ENCODE measurements around the gene SLCO3A1.

Gene SLCO3A1

DNA sequence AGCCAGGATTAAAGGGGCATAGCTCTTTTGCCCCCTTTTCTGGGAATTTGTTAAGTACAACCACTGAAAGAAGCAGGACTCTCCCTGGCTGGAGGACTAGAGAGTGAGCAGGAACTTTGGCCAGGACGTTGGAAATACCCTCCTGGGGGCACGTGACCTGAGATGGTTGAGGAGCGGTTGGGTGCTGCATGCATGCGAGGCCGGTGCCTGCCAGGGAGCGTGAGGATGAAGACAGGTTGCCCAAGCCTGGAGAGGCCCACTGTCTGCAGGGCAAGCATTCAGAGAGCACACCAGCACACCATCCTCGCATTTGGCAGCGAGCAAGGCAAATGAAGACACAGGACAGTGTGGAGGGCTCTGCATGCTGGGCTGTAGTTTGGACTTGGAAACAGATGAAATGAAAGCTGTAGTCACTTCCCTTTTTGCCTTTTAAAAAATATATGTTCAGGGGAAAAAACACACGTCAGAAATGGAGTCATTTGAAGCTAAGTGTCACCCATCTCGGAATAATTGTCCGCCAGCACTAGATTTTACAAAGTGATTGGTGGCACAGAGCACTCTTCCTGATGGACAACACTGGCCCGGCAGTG lies 217.6 kb downstream of the SLCO3A1 start:
- DNase-seq (ENCODE audit: low read depth) = no peak

DNA sequence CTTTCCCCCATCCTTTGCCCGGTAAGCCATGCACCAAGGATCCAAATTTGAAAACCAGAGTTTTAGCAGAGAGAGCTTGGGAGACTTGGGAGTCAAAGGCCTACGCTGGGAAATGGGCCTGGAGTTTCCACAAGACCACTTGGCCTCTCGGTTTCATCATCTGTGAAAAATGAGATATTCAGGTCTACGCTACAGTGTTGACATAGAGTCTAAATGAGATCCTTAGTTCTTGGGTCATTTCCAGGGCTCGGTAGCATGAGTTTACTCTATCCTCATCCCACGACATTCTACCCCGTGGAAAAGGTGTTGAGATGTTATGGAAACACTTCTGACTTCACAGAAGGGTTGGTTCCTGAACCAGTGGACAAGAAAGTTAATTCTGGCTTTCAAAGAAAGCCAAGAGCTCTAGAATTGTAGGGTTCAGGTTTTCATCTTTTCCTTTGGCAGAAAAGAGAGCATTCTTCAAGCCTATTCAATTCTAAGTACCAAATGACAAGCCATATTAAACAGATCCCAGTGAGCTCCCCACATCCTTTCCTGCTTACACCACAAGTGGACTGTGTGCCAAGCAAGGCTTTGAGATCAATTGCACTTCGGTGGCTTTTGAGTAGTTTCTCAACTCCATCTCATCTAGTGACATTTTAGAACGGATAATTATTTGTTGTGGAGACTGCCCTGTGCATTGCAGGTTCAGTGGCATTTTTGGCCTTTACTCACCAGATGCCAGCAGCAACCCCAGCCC lies 219.7 kb downstream of the SLCO3A1 start:
- DNase-seq (ENCODE audit: low read depth) = no peak

DNA sequence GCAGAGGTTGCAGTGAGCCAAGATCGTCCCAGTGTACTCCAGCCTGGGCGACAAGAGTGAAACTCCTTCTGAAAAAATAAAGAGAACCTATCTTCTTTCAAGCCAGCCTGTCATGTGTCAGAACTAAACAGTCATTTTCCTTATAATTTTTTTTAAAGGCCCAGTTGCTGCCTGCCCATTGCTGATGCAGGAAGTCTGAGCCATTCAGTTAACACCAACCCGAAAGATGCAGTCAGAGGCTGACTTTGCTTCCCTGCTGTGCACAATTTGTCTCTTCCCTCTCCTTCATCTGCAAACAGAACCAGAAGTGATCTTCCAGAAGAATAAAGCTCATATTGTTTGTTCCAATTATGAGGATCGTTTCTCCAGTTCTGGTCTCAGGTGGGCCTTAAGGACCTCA lies 220.6 kb downstream of the SLCO3A1 start:
- no peak for DNase-seq (ENCODE audit: low read depth)

DNA sequence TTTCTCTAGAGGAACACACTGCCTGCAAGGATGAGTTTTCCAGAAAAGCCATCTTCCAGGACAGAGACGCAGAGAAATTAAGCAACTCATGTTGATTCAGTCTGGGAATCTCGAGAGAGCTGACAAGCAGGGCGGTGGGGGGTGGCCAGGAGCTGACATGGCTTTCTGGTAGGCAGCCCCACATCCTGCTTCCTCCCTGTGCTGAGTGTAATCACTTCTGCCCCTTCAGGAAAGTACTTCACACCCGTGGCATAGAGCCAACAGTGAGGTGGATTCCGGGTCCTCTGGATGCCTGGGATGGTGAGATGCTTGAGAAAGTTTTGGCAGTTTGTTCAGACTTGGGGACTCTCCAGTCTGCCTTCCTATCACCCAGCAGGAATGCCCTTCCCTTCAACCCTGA lies 221.1 kb downstream of the SLCO3A1 start:
- DNase-seq (ENCODE audit: low read depth) = no peak

DNA sequence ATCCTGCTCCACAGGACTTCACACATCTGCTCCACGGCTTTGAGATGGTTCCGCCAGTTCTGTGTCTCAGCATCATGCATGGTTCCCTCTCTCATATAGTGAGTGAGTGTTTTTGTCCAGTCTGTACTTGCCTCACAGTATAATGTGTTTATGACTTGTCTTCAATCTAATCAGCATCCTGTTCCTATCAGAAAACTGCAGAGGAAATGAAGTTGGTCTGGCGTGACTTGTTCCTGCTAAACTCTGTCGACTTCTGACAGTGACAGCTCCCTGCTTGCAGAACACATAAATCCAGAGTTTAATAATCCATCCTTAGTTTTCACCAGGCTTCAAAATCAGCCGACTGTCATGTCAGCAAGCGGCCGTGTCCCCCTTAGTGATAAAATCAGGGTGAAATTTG lies 222.3 kb downstream of the SLCO3A1 start:
- DNase-seq (ENCODE audit: low read depth) = no peak

DNA sequence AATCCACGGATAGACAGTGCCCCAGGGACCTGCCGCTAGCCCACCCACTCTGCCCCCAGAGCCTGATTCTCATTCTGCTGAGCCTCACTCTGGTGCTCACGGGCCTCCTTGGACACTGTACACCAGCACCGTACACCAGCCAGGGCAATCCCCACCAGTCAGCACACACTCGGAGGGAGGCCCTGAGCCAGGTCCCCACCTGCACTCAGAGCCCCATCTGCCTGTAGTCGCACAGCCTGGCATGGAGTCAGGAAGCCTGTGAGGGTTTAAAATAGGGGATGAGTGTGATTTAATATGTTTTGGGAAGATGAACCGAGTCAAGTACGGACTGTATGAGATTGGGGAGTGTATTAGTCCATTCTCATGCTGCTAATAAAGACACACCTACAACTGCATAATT lies 223.0 kb downstream of the SLCO3A1 start:
- no peak for DNase-seq (ENCODE audit: low read depth)

DNA sequence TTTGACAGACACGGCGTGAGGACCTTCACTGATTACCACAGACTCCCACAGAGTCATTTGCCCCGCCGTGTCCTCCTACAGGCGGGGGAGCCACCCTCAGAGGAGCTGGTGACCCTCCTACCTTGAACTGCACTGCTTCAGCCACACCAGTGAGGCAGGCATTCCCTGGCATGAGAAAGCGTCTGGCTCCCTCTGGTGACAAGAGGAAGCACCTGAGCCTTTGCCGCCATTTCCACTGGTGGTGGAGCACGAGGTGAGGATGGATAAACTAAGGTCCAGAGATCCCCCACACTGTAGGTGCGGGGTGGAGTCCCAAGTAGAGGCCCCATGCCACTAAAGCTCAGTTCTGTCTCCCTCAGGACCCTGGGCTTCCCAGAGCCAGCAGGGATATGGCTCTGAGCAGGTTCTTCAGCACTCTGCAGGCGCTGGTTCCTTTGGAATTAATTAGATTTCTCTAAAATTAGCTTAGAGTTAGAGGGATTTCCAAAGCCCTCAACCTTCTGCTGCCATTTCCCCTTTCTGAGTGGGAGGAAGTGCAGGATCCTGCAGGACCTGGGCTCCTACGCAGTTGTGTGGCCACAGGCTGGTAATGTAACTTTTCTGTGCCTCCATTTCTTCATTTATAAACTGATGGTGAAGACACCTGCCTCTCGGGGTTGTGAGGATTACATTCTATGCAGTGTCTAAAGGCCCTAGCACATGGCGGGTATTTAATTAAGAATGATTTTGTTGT lies 224.0 kb downstream of the SLCO3A1 start:
- DNase-seq (ENCODE audit: low read depth) = peak; percentile 26

DNA sequence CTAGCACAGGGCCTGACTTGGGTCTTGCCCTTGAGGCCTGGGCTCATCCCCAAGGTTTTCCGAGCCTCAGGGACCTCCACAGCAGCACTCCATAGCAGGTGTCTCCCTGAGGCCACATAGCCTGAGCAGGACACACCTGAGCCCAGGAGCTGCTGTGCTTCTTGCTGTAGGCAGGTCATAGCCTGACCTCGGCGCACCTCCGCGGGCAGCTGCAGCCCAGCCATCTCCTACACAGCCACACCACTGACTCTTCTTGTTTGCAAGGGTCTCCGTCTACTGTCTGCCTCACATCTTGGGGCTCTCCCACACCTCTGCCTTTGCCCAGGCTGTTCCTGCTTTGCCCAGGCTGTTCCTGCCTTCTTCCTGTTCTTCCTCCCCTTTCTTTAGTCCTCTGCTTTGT lies 224.8 kb downstream of the SLCO3A1 start:
- no peak for DNase-seq (ENCODE audit: low read depth)

DNA sequence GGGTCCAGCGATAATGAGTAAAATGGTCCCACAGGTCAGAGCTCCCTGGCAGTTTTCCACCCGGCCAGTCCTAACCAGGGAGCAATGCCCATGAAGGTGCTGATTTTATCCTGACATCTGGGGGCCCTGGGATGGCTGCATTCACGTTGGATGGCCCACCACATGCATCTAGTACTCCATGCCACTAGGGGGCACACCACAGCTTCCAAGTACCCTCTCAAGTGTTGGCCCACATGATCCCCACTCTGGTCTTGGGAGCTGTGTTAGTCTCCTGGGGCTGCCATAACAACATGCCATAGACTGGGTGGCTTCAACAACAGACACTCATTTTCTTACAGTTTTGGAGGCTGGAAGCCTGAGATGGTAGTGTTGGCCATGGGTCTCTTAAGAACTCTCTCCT lies 225.5 kb downstream of the SLCO3A1 start:
- DNase-seq (ENCODE audit: low read depth) = no peak

DNA sequence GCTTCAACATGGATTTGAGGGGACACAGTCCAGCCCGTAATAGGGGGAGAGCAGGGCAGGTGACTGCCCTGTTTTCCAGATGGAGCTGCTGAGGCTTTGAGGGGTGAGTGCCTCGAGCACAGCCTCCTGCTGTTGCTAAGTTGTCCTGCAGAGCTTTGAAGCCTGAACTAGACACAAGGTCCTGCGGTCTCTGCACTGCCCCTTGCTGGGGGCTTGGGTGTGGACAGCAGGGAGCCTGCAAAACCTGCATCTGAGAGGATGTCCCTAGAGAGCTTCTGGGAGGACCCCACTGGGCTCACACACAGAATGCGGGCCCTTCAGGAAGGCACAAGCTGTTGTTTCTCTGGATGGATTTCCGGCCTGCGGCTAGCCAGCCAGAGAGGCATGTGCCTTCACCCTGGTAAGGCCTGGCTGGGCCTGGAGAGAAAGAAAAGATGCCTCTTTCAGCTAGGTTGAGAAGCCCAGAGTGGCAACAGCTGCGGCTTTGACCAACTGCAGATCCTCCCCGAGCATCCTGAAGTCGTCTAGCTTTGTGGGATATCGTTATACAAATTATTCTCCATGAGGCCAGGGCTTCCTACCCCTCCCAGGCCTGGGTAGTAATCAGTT lies 226.2 kb downstream of the SLCO3A1 start:
- DNase-seq (ENCODE audit: low read depth) = no peak

DNA sequence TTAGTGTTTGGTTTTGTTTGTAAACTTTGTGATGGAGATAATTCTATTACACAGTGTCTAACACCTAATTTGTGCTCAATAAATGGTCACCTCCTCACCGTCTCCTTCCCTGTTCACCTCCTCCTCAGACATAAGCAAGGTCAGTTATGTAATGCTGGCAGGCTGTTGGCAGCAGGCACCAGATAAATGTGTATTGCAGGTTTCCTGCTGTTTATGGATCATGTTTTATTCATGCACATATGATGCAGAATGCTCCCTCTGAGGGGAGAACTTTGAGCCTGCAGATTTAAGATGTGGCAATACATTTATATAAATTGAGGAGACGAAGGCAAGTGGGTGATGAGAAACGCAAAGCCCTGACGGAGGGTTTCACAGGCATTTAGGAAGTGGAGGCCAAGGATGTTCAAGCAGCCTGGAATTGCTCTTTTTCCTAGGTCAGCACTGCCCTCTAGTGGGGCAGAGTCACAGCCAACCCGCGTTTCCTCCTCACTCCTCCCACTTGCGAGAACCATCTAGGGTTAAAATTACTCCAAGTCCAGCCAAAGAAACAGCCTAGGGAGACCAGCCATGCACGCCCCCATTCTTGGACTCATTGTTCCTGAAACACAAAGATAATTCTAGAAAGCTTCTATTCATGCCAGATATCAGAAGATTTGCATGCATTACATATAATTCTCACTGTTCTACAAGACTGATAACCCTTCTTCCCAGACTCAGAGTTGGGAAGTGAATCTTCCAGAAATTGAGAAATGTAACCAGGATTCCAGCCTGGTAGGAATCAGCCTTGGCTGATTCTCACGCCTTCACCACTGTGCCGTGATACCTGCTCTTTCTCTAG lies 228.7 kb downstream of the SLCO3A1 start:
- peak; percentile 31 for DNase-seq (ENCODE audit: low read depth)

DNA sequence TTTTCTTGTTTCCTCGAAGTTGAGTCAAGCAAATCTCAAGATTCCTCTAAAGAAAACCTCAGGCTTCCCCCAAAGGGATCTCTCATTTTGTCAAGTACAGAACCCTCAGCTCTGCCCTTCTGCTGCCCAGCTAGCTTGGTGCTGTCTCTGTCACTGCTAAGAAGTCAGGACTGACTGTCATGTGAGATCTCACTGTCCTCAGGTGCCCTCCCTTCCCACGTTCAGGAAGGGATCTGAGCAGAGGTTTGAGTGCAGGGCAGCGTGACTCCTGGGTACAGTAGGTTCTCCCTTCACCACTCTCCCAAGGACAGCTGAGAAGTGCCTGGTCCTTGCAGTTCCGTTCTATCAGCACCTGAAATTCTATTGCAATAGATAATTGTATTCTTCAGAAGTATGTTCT lies 229.7 kb downstream of the SLCO3A1 start:
- DNase-seq (ENCODE audit: low read depth) = no peak

DNA sequence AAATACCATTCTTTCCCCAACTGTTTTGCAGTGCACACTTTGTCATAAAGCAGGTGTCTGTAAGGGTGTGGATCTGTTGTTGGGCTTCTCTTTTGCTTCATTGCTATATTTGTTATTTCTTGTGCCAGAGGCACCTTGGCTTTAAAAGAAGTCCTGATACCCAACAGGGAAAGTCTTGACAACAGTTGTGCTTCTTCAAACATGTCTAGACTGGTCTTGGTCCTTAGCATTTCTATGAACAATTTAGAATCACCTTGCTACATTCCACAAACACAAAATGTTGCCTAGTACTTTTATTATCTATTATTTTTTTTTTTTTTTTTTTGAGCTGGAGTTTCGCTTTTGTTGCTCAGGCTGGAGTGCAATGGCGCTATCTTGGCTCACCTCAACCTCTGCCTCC lies 233.7 kb downstream of the SLCO3A1 start:
- no peak for DNase-seq (ENCODE audit: low read depth)

DNA sequence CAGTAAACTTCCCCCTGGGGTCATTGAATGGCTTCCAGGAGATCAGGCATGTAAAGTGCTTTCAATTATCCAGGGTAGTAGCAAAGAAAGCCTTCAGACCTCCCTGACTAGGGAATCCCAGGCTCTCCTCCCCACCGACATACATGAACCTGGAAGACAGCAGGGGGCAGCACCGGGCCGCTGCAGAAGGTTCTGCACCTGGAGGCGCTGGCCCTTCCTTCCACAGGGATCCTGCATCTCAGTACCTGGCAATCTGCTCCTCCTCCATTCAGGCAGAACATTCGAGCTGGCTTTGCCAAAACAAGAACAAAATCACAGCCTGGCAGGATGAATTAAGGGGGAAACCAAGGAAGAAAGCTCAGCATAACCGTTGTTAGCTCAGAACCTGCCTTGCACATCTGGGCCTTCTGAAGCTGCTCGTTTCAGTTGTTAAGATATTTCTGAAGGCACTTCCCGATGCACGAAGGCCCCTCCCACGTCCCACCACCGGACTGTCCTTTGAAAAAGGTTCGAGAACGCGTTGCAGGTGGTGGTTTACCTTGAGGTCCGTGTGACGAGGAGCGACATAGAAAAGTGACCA lies 237.7 kb downstream of the SLCO3A1 start:
- peak; percentile 4 for DNase-seq (ENCODE audit: low read depth)

DNA sequence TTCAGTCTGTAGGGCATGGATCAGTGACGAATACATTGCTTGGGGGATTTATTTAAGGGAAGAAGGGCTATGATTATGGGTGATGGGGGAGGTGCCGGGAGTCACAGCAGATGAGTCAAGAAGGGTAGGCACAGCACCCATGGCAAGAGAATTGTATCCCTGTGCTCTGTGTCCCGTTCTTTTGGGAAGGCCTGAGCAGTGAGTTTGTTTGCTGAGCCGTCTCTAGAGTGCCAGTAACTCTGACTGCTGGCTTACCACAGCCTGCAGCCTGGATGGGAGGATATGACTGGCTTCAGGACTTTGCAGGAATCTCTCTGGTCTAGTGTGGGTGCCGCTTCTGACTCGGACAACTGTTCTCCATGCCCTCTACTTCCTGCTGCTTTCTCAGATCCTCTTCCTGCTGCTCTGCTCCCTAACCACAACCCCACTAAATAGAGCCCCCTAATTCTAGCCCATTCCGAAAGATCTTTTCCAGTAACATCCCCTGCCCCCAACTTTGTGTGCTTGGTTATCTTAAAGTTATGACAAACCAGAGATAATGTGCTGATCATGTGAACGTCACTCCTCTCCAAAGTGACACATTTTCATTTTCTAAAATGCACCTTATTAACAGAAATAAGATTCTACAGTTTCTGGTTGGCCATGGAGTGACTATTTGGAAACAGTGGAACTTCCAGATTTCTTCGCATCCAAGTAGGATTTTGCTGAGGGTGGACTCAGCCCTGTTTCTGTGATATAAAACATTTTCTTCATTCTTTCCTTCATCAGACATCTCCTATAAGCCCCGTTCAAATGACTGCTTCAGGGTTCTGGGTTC lies 239.0 kb downstream of the SLCO3A1 start:
- no peak for DNase-seq (ENCODE audit: low read depth)

DNA sequence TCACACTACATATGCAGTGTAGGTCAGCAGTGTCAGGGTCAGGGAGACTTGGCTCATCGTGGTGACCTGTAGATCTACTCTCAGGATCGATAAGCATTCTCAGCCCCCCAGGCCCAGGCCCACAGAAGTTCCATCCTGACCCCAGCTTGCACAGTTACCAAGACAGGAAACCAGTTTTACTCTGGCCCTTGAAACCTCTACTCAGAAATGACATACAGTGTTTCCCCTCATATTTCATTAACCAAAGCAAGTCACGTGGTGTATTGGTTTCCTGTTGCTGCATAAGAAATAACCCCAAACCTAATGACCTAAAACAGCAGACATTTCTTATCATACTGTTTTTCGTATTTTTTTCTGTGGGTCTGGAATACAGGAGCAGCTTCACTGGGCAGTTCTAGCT lies 242.2 kb downstream of the SLCO3A1 start:
- no peak for DNase-seq (ENCODE audit: low read depth)

DNA sequence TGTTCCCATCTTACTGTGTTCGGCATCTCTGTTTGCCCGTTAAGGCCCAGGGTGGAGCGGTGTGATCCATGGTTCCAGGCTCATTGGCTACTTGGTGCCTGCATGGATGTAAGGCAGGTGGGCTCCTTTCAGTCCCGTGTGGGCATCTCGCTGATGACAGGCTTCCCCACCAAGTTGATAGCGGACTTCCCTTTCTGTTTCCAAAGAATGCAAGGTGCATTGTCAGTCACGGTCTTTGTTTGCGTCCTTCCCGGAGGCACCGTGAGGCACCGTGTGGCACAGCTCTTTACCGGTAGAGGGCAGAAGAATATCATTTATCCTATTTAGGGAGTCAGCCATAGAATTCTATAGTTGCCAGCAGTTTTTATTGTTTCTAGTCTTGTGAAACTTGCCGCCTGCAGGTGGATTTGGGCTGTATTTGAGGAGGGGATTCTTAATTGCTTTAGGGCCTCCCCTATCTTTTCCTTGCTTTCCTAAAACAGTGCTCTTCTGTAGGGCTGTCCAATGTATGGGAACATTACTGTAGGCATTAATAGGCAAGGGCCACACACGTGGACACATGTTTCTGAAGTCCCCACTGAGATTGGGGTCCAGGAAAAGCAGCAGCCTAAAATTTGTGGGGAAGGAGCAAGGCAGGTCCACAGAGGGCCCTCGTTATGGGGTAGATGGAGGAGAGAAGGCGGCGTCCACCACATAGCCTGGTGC lies 244.1 kb downstream of the SLCO3A1 start:
- DNase-seq (ENCODE audit: low read depth) = no peak

DNA sequence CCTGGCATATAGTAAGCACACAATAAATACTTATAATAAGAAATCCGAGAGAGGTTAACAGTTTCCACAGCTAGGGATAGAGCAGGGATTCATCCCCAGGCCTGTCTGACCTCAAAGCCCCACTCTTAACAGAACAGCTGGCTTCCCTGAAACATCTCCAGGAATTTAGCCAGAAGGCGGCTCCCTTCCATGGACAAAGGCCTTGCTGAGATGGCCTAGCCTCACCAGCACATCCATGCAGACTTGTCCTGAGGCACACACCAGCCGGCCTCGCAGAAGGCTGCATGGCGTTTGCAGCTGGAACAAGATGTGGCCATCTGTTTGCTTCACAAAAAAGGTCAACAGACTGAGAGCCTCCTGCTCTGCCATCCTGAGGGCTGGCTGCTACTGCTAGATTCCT lies 245.4 kb downstream of the SLCO3A1 start:
- no peak for DNase-seq (ENCODE audit: low read depth)

DNA sequence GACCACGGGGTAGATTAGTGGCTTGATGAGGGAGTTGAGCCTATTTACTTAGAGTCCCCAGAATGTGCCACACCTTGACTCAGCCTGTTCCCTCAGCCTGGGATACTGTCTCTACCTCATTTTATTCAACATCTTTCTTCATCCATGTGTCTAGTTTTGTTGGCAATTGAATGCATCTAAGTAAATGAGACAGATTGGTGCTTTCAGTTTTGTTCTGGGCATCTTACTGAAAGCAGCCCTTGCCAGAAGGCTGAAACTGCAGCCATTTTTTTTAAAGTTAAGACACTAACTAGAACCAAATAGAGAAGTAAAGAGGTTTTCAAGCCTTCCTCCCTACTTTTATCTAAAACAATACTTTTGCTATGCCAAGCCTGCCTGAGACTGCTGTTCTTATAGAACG lies 246.8 kb downstream of the SLCO3A1 start:
- DNase-seq (ENCODE audit: low read depth) = no peak

DNA sequence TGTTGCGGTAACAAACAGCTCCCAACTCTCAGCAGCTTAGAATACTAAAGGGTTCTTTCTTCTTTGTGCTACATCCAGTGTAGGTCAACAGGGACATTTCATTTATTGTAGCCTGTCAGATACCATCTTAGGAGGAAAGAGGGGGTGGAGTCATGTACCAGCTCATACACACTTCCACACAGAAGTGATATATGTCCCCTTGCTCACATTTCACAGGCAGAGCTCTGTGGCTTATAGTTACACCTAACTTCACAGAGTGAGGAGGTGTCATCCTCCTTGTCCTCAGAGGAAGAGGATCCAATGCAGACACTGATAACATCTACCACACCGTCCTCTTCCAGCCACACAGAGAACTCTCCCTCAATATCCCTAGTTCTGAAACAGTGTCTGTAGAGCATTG lies 247.2 kb downstream of the SLCO3A1 start:
- DNase-seq (ENCODE audit: low read depth) = no peak
